NT2/D1 (cell line): Measurements from ENCODE around the gene STH.

Experiments
- DNase-seq: peaks from one replicate; pipeline ENCODE4 v3.0.0-alpha.2; 2011; ENCODE audit warnings: low read depth, low spot score
- H3K27me3 ChIP-seq: 2 replicates; pipeline ENCODE4 v1.6.0; 2011; ENCODE audit warnings: mild to moderate bottlenecking; ENCODE audit not compliant: insufficient read length, insufficient read depth
- H3K36me3 ChIP-seq: 2 replicates; pipeline ENCODE4 v1.6.1; 2011; ENCODE audit warnings: mild to moderate bottlenecking, low read length, mixed read lengths; ENCODE audit not compliant: insufficient read depth, insufficient read length
- H3K4me1 ChIP-seq: 2 replicates; pipeline ENCODE4 v1.5.1; 2011; ENCODE audit not compliant: insufficient read depth, insufficient read length
- H3K4me3 ChIP-seq: 2 replicates; pipeline ENCODE4 v1.5.1; 2011; ENCODE audit warnings: low read depth; ENCODE audit not compliant: insufficient read length
- H3K9ac ChIP-seq: 2 replicates; pipeline ENCODE4 v1.6.0; 2011; ENCODE audit warnings: low read depth; ENCODE audit not compliant: insufficient read length
- H3K9me3 ChIP-seq: 2 replicates; pipeline ENCODE4 v1.5.1; 2011; ENCODE audit warnings: mild to moderate bottlenecking, low read length; ENCODE audit not compliant: insufficient read depth
- SUZ12 ChIP-seq: IDR thresholded peaks from 2 replicates; pipeline ENCODE4 v1.6.1; 2011; ENCODE audit not compliant: insufficient read length, insufficient read depth; ENCODE audit errors: extremely low read depth
- YY1 ChIP-seq: IDR thresholded peaks from 2 replicates; pipeline ENCODE4 v1.6.1; 2011; ENCODE audit not compliant: insufficient read length, insufficient read depth
- ZNF274 ChIP-seq: IDR thresholded peaks from 2 replicates; pipeline ENCODE4 v1.6.1; 2011; ENCODE audit warnings: mild to moderate bottlenecking, low read depth, low read length

The STH gene

GRCh38 chr17:45994987-45995386 is 4.1 kb upstream of the STH start:
- Histone ChIP-seq H3K36me3 (no peaks in the 10 kb centered on the region), H3K4me3 (no peak overlapping the region), H3K4me1 (peaks cover 14% of the 10 kb centered on the region), H3K9me3 (no peaks in the 10 kb centered on the region), H3K9ac (no peak overlapping the region), H3K27me3 (no peaks in the 10 kb centered on the region)
- TF ChIP-seq YY1 (no peak), ZNF274 (no peak), SUZ12 (no peak)
- DNase-seq = no peak

- Histone ChIP-seq H3K9me3 (no peaks in the 10 kb centered on the region), H3K4me3 (no peak overlapping the region), H3K4me1 (peaks cover 14% of the 10 kb centered on the region), H3K36me3 (no peaks in the 10 kb centered on the region), H3K9ac (no peak overlapping the region), H3K27me3 (no peaks in the 10 kb centered on the region)
- TF ChIP-seq SUZ12 = no peak
- TF ChIP-seq YY1 = no peak
- no peak for TF ChIP-seq ZNF274
- DNase-seq = no peak
Observed at GRCh38 chr17:45995627-45996270, 3.3 kb upstream of the STH start.

- H3K4me1 ChIP-seq = peaks cover 10% of the 10 kb centered on the region
- H3K36me3 ChIP-seq = no peaks in the 10 kb centered on the region
- H3K4me3 ChIP-seq = no peak overlapping the region
- no peaks in the 10 kb centered on the region for H3K9me3 ChIP-seq
- DNase-seq = no peak
- H3K27me3 ChIP-seq = no peaks in the 10 kb centered on the region
- H3K9ac ChIP-seq = no peak overlapping the region
- TF ChIP-seq SUZ12 = no peak
Observed at GRCh38 chr17:45996282-45996937, 2.6 kb upstream of the STH start.

- no peak for TF ChIP-seq SUZ12
- TF ChIP-seq YY1 = no peak
- no peak for TF ChIP-seq ZNF274
- Histone ChIP-seq H3K27me3 (no peaks in the 10 kb centered on the region), H3K9ac (no peak overlapping the region), H3K4me1 (peaks cover 10% of the 10 kb centered on the region), H3K4me3 (no peak overlapping the region), H3K9me3 (no peaks in the 10 kb centered on the region), H3K36me3 (no peaks in the 10 kb centered on the region)
- no peak for DNase-seq
Observed at GRCh38 chr17:45997166-45997565, 1.9 kb upstream of the STH start.

- H3K9me3 ChIP-seq = no peaks in the 10 kb centered on the region
- H3K27me3 ChIP-seq = no peaks in the 10 kb centered on the region
- no peaks in the 10 kb centered on the region for H3K36me3 ChIP-seq
- DNase-seq = no peak
- peaks cover 10% of the 10 kb centered on the region for H3K4me1 ChIP-seq
- no peak overlapping the region for H3K4me3 ChIP-seq
- H3K9ac ChIP-seq = no peak overlapping the region
- TF ChIP-seq SUZ12 (no peak), ZNF274 (no peak), YY1 (no peak)
Observed at GRCh38 chr17:45997624-45998023, 1.4 kb upstream of the STH start.

GRCh38 chr17:45999900-46000290 is 845 bp downstream of the STH start:
- Histone ChIP-seq H3K9ac (no peak overlapping the region), H3K4me1 (peaks cover 4% of the 10 kb centered on the region), H3K4me3 (no peak overlapping the region), H3K27me3 (no peaks in the 10 kb centered on the region), H3K9me3 (no peaks in the 10 kb centered on the region), H3K36me3 (no peaks in the 10 kb centered on the region)
- TF ChIP-seq SUZ12 = no peak
- no peak for TF ChIP-seq ZNF274
- no peak for DNase-seq

- TF ChIP-seq ZNF274 (no peak), YY1 (no peak), SUZ12 (no peak)
- no peaks in the 10 kb centered on the region for H3K27me3 ChIP-seq
- no peak for DNase-seq
- no peaks in the 10 kb centered on the region for H3K36me3 ChIP-seq
- H3K4me1 ChIP-seq = peaks cover 1% of the 10 kb centered on the region
- H3K9me3 ChIP-seq = no peaks in the 10 kb centered on the region
- H3K9ac ChIP-seq = no peak overlapping the region
- H3K4me3 ChIP-seq = no peak overlapping the region
Observed at GRCh38 chr17:46000292-46000691, 1.2 kb downstream of the STH start.
